ENCODE data around the gene KIF26B.

- no peak for TF ChIP-seq POLR2A (IDR thresholded peaks at IDR 0.05)
- TF ChIP-seq CTCF (IDR thresholded peaks at IDR 0.05): no peak
- no peak for TF ChIP-seq EP300 (IDR thresholded peaks at IDR 0.05)
Measured at GRCh38 chr1:245698116-245698515, 543.3 kb downstream of the KIF26B start.

All from tibial nerve (tissue), 4 donors.